Dermis microvascular lymphatic vessel endothelial cell (primary cell): ENCODE measurements around the gene CEP72. TPM values are rescaled to one million over a fixed set of nuclear protein-coding genes. Genes with fewer than 3 reads are reported as not detected.
"Not testable (repeated sequence)": the region's sequence is repeated elsewhere in the genome, so short reads cannot be mapped to it uniquely, and the experiment has no call there.

Experiments
- DNase-seq, 2 donors: peaks; one replicate each; pipeline versions ENCODE4 v3.0.0 to v3.0.0-alpha.2; 2010; ENCODE audit warnings: low read depth in 2 of 2
- total RNA-seq: library from RNA; depleted of rRNA; stranded (reverse); fragments of >200 nt; gene quantifications from 2 replicates; pipeline ENCODE4 v1.2.1, GENCODE V29; 2014

Gene CEP72
- total RNA-seq, 1 donor from 2014 or later: 2.4 TPM

- DNase-seq: no peak
Measured at GRCh38 chr5:579746-580366, 32.3 kb upstream of the CEP72 start.

DNA sequence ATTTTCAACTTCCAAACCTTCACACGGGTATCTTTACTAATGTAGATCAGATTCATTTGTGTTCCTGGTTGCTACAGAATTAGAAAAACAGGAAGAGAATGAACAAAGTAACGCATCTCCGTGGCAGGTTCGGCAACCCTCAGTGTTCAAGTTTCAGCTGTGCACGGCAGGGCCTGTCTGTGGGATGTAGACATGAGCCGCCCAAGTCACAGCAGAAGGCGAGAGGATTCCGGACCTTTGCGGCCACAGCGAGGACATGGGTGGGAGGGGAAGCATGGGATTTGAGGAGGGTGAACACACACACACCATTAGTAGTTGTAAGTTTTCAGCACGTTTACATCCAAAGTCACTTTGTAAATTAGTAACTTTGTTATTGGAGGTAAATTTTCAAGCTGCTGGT lies 31.7 kb upstream of the CEP72 start:
- no peak for DNase-seq

- no peak for DNase-seq
Measured at GRCh38 chr5:581266-581665, 30.9 kb upstream of the CEP72 start.

DNA sequence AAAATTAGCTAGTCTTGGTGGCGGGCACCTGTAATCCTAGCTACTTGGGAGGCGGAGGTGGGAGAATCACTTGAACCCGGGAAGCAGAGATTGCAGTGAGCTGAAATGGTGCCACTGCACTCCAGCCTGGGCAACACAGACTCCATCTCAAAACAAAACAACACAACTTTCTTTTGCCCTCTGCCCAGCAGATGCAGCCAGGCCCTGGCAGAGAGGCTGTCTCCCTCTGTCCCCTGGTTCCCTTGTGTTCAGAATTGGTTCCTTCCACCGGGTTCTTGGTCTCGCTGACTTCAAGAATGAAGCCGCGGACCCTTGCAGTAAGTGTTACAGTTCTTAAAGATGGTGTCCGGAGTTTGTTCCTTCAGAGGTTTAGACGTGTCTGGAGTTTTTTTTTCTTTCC lies 30.2 kb upstream of the CEP72 start:
- no peak for DNase-seq

DNA sequence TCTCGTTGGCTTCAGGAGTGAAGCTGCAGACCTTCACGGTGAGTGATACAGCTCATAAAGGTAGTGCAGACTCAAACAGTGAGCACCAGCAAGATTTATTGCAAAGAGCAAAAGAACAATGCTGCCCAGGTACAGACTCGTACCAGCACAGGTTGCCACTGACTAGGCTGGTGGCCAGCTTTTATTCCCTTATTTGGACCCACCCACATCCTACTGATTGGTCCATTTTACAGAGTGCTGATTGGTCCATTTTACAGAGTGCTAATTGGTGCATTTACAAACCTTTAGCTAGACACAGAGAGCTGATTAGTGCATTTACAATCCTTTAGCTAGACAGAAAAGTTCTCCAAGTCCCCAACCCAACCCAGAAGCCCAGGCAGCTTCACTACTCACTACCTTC lies 29.7 kb upstream of the CEP72 start:
- not testable (repeated sequence) for DNase-seq

DNA sequence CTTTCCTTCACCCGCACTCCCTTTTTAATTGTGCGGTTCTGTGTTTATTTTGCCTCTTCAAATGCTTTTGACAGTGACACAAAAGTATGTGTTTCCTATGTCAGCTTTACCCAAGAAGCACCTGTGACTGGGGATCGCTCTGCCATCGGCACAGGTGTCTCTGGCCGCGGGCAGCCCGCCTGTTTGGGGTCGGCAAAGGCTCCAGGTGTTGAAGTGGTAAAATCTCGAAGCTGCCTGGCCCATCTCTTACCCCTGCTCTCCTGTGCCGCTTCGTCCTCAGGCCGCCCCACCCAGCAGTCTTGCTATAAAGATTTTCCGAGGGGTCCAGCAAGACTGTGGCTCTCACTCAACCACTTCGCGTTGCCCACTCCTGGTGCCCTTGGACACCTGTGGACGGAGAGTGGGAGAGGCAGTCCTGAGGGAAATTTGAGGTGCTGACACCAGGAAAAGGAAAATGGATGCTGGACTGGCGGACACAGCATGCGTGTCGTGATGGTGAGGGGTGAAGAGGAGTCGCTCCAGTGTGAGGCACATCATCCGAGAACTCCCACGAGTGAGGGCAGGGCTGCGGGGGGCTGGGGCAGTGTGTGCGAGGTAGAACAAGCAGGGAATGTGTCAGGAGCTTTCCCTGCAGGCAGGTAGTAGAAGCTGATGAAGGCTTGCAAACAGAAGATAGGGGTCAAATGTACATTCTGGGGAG lies 29.1 kb upstream of the CEP72 start:
- no peak for DNase-seq

DNA sequence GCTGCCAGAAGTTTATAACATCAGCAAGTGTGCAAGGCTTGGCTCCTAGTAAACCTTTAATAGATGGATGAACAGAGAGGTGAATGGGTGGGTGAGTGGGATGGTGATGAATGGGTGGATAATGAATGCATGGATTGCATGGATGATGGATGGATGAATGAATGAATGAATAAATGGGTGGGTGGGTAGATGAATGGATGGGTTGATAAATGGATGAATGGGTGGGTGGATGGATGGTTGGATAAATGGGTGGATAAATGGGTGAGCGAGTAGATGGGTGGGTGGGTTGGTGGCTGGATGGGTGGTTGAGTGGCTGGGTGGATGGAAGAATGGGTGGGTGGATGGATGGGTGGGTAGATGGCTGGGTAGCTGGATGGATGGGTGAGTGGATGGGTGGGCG lies 28.5 kb upstream of the CEP72 start:
- DNase-seq: no peak

- DNase-seq: no peak
Measured at GRCh38 chr5:584216-584615, 27.9 kb upstream of the CEP72 start.

- DNase-seq: no peak
Measured at GRCh38 chr5:584846-585245, 27.3 kb upstream of the CEP72 start.

- no peak for DNase-seq
Measured at GRCh38 chr5:585556-585955, 26.6 kb upstream of the CEP72 start.

DNA sequence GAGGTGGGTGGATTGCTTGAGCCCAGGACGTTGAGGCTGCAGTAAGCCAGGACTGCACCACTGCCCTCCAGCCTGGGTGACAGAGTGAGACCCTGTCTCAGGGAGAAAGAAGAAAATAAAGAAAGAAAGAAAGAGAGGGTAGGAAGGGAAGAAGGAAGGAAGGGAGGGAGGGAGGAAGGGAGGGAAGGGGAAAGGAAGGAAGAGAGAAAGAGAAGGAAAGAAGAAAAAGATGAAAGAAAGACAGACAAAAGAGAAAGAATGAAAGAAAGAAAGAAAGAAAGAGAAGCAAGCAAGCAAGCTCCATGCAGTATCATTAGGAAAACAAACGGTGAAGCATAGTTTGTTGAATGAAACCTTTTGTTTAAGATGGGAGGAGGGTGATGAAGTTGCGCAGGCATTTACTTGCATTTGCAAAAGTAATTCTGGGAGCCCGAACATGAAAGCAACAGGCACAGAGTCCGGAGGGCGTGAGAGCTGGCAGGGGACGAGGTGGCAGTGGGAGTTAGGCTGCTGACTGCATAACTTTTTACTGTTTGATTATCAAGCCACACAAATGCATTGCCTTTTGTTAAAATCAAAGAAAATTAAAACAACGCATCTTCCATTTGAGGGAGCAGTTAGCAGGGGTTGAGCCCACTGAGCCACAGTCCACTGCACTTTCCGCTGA lies 26.0 kb upstream of the CEP72 start:
- DNase-seq: no peak

- no peak for DNase-seq
Measured at GRCh38 chr5:586751-587285, 25.3 kb upstream of the CEP72 start.

DNA sequence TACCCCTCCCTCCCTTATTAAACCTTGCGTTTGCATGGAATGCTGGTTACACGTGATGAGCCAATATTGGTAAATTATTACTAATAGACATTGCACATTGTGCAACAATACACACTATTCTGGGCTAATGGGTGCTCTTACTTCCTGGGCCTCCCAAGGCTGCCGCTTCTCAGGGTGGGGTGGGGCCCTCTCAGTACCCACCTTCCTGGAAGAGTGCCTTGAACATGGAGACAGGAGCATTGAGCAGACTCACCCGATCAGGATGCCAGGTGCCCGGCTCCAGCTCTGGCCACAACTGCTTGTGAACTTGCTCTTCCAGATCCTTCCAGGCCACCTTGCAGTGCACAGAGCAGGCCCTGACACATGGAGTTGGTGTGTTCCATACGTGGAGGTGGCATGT lies 24.7 kb upstream of the CEP72 start:
- DNase-seq: no peak

- no peak for DNase-seq
Measured at GRCh38 chr5:588406-588995, 23.6 kb upstream of the CEP72 start.

DNA sequence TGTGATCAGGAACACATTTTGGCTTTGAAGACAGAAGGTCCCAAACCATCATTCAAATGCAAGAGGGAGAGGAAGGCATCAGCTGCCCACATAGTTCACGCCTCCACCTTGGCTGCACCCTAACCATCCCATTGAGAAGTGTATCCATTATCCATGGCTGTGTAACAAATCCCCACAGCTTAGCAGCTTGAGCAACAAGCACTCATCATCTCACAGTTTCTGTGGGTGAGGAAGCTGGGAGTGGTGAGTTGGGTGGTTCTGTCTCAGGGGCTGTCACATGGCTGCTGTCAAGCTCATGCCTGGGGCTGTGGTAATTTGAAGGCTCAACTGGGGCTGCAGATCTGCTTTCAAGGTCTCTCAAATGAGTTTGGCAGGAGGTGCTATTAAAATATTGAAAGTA lies 23.0 kb upstream of the CEP72 start:
- DNase-seq: no peak

- no peak for DNase-seq
Measured at GRCh38 chr5:589588-589987, 22.6 kb upstream of the CEP72 start.

- no peak for DNase-seq
Measured at GRCh38 chr5:590346-590745, 21.8 kb upstream of the CEP72 start.

DNA sequence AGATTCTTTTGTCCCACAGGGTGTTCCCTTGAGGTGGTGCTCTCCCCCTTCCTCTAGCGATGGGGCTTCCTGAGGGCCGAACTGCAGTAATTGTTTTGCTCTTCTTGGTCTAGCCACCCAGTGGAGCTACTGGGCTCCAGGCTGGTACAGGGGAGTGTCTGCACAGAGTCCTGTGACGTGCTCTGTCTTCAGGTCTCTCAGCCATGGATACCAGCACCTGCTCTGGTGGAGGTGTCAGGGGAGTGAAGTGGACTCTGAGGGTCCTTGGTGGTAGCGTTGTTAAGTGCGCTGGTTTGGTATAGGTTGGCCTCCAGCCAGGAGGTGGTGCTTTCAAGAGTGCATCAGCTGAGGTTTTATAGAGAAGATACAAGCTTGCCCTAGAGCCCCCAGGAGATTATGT lies 20.4 kb upstream of the CEP72 start:
- DNase-seq: no peak

DNA sequence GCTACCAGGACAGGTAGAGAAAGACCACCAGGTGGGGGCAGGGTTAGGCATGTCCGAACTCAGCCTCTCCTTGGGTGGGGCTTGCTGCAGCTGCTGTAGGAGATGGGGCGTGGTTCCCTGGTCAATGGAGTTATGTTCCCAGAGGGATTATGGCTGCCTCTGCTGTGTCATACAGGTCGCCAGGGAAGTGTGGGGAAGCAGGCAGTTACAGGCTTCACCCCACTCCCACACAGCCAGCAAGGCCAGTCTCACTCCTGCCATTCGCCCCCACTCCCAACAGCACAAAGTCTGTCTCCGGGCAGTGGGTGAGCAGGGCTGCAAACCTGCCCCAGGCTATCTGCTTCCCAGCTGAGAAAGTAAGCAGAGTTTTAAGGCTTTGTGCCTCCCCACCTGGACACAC lies 20.0 kb upstream of the CEP72 start:
- no peak for DNase-seq

DNA sequence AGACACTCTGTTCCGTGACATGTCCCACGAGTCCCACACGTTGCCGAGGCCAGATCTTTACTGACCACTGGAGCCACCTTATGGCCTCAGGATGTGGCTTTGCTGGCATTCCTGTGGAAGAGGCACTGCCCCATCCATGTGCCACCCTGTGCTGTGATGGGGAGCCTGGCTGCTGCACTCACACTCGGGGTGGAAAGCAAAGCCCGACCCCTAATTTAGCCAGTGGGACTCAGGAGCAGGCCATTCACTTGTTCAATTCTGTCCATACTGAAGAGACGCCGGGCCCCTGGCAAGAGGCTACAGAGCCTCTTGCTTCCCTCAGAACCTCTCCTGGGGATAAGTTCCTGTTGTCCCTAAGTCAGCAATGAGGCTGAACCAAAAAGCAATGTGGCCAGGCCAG lies 18.6 kb upstream of the CEP72 start:
- DNase-seq: no peak

- DNase-seq: no peak
Measured at GRCh38 chr5:594226-594860, 17.8 kb upstream of the CEP72 start.

DNA sequence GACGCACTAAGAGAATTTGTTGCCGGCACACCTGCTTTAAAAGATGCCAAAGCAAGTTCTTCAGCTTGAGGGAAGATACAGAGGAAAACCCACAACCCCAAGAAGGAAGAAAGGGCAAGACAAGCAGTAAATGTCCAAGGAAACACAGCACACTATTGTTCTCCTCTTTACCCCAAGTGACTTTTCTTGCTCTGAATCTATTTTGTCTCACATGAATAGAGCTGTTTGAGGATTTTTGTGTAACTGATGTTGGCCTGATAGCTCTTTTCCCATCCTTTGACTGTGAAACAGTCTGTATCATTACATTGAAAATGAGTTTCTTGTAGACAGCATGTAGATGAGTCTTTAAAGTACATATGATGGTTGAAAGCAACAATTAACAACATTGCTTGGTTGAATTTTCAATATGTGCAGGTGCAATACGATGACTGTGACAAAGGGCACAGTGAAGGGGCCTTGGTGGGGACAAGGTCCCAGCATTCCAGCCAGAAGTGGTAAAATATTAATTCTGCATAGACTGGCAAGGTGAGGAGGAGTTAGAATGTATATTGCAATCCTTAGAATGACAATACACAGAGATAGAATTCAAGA lies 16.8 kb upstream of the CEP72 start:
- DNase-seq: no peak
